Neuronal stem cell (in vitro differentiated cells): ENCODE measurements around the gene CDK1.
"Not testable (repeated sequence)": the region's sequence is repeated elsewhere in the genome, so short reads cannot be mapped to it uniquely, and the experiment has no call there.

Experiments
- DNase-seq: peaks from one replicate; pipeline ENCODE4 v3.0.0-alpha.2; 2013; ENCODE audit warnings: low spot score
- H2AFZ ChIP-seq: one replicate; pipeline ENCODE4 v1.6.1; 2013; ENCODE audit warnings: mild to moderate bottlenecking, low read length, inconsistent platforms
- H2AK5ac ChIP-seq: 2 replicates; pipeline ENCODE4 v1.6.1; 2013; ENCODE audit warnings: low read depth, mild to moderate bottlenecking, inconsistent platforms, low read length, moderate library complexity, mixed read lengths
- H2BK120ac ChIP-seq: 2 replicates; pipeline ENCODE4 v1.6.1; 2013; ENCODE audit warnings: low read depth, mild to moderate bottlenecking, inconsistent platforms, low read length, moderate library complexity, mixed read lengths
- H2BK12ac ChIP-seq: one replicate; pipeline ENCODE4 v1.6.1; 2013; ENCODE audit warnings: low read length, inconsistent platforms
- H2BK15ac ChIP-seq: 2 replicates; pipeline ENCODE4 v1.6.1; 2013; ENCODE audit warnings: mild to moderate bottlenecking, low read length, inconsistent platforms, mixed read lengths
- H2BK5ac ChIP-seq: one replicate; pipeline ENCODE4 v1.6.1; 2013; ENCODE audit warnings: inconsistent platforms, mild to moderate bottlenecking, low read length, moderate library complexity
- H3K14ac ChIP-seq: one replicate; pipeline ENCODE4 v1.6.1; 2013; ENCODE audit warnings: low read length, inconsistent platforms
- H3K18ac ChIP-seq: 2 replicates; pipeline ENCODE4 v1.6.1; 2013; ENCODE audit warnings: low read length, inconsistent platforms
- H3K23ac ChIP-seq: 2 replicates; pipeline ENCODE4 v1.6.1; 2013; ENCODE audit warnings: low read depth, mild to moderate bottlenecking, mixed read lengths, low read length, inconsistent platforms; ENCODE audit not compliant: poor library complexity
- H3K27ac ChIP-seq: replicated peaks from 3 replicates; pipeline ENCODE4 v1.5.1; 2013; ENCODE audit warnings: low read length, inconsistent platforms
- H3K27me3 ChIP-seq, 3 experiments: 2 replicates each; pipeline ENCODE4 v1.6.1; 2013; ENCODE audit warnings: low read length in 3 of 3, mild to moderate bottlenecking in 2 of 3, inconsistent platforms in 1 of 3, low read depth in 1 of 3, mixed read lengths in 1 of 3, moderate library complexity in 1 of 3; ENCODE audit not compliant: control insufficient read depth in 3 of 3, insufficient read depth in 3 of 3
- H3K36me3 ChIP-seq, 2 donors: replicated peaks in 1 of 2; 2 replicates each; pipeline ENCODE4 v1.6.1; 2013; ENCODE audit warnings: low read length in 2 of 2; ENCODE audit not compliant: control insufficient read depth in 2 of 2, insufficient read depth in 2 of 2
- H3K4ac ChIP-seq: 2 replicates; pipeline ENCODE4 v1.6.1; 2013; ENCODE audit warnings: inconsistent platforms, mild to moderate bottlenecking, low read length, moderate library complexity
- H3K4me1 ChIP-seq, 2 donors: 1 replicate in 1 of 2; 2 replicates in 1 of 2; pipeline ENCODE4 v1.6.1; 2013; ENCODE audit warnings: low read length in 2 of 2, low read depth in 1 of 2; ENCODE audit not compliant: control insufficient read depth in 2 of 2, insufficient read depth in 1 of 2
- H3K4me2 ChIP-seq: one replicate; pipeline ENCODE4 v1.6.1; 2013; ENCODE audit warnings: mild to moderate bottlenecking, low read length, inconsistent platforms; ENCODE audit not compliant: insufficient read depth, poor library complexity, severe bottlenecking
- H3K4me3 ChIP-seq, 2 donors: 2 replicates each; pipeline ENCODE4 v1.5.1; 2013; ENCODE audit warnings: low read length in 2 of 2, mild to moderate bottlenecking in 2 of 2, inconsistent platforms in 1 of 2, moderate library complexity in 1 of 2
- H3K79me1 ChIP-seq: one replicate; pipeline ENCODE4 v1.6.1; 2013; ENCODE audit warnings: low read depth, mild to moderate bottlenecking, inconsistent platforms, low read length, moderate library complexity
- H3K9ac ChIP-seq: one replicate; pipeline ENCODE4 v1.6.1; 2013; ENCODE audit warnings: mild to moderate bottlenecking, low read depth, low read length, inconsistent platforms; ENCODE audit not compliant: poor library complexity
- H3K9me3 ChIP-seq, 2 donors: replicated peaks in 1 of 2; 2 replicates each; pipeline versions ENCODE3 to v1.6.1; 2013; ENCODE audit warnings: low read length in 2 of 2, mild to moderate bottlenecking in 2 of 2, inconsistent platforms in 1 of 2, low read depth in 1 of 2, mixed read lengths in 1 of 2, moderate library complexity in 1 of 2; ENCODE audit not compliant: control insufficient read depth in 2 of 2, insufficient read depth in 1 of 2
- H4K8ac ChIP-seq: one replicate; pipeline ENCODE4 v1.6.1; 2013; ENCODE audit warnings: low read depth, mild to moderate bottlenecking, inconsistent platforms, low read length, moderate library complexity
- H4K91ac ChIP-seq: one replicate; pipeline ENCODE4 v1.6.1; 2013; ENCODE audit warnings: low read length, low read depth, mild to moderate bottlenecking, inconsistent platforms; ENCODE audit not compliant: poor library complexity
- WGBS, 2 donors: extraction: QIAGEN DNeasy Blood & Tissue Kit; methylation state at CpG; one replicate each; pipeline ENCODE4 v1.1.7; 2013; ENCODE audit warnings: missing lambda C conversion rate in 2 of 2, mixed read lengths in 1 of 2; ENCODE audit not compliant: insufficient read length in 2 of 2, insufficient replicate concordance in 1 of 2; ENCODE audit errors: extremely low coverage in 2 of 2; 5-methylcytosine and 5-hydroxymethylcytosine counted together

CDK1 gene

DNA sequence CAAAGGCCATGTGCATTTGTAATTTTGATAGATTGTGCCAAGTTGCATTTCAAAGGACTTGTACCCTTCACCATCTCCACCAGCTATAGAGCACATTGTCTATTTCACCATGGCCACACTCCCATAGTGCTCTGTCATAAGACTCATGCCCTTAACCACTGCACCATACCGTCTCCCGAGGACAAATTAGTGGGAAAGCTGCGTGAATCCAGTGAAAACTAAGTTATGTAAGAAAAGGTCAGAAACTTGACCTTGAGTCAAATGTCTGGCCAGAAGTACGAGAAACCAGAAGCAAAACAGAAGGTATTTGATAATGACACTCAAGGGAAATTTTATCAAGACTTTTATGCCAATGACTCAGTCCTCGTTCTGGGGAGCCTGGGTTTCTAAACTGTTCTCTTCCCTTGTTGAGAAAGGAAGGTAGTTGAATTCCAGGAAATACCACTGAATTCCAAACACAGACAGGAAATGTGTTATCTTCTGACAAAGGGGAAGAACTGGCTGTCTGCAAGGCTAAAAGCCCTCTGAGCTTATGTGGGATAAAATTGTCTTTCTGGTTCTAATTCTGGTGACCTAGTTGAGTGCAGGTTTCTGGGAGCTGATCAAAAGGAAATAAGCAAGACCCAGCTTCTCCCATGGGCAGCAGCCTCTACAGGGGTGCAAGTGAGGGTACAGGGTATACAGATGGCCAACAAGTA is 49.7 kb downstream of the CDK1 start:
- no peak overlapping the region for H3K27ac ChIP-seq
- H3K4me2 ChIP-seq = no peak overlapping the region
- H2BK120ac ChIP-seq = no peak overlapping the region
- H2BK5ac ChIP-seq = no peak overlapping the region
- no peak overlapping the region for H3K4me3 ChIP-seq
- H2AK5ac ChIP-seq = no peak overlapping the region
- no peak overlapping the region for H3K18ac ChIP-seq
- H3K4ac ChIP-seq = no peak overlapping the region
- no peaks in the 10 kb centered on the region for H3K27me3 ChIP-seq
- no peak overlapping the region for H3K9ac ChIP-seq
- no peak overlapping the region for H4K8ac ChIP-seq
- H3K36me3 ChIP-seq = no peaks in the 10 kb centered on the region
- no peak for DNase-seq
- H3K14ac ChIP-seq = no peak overlapping the region
- no peak overlapping the region for H3K23ac ChIP-seq
- no peaks in the 10 kb centered on the region for H3K79me1 ChIP-seq
- H2BK12ac ChIP-seq = no peak overlapping the region
- WGBS, 2 donors = no CpG with 5 or more reads among the region's 5 CpGs
- H3K9me3 ChIP-seq = peaks cover 0 to 7% of the 10 kb centered on the region in 2 donors
- no peak overlapping the region for H2BK15ac ChIP-seq
- peak overlapping the region; percentile 66 for H2AFZ ChIP-seq
- no peak overlapping the region for H4K91ac ChIP-seq
- H3K4me1 ChIP-seq = peaks cover 0 to 24% of the 10 kb centered on the region in 2 donors

DNA sequence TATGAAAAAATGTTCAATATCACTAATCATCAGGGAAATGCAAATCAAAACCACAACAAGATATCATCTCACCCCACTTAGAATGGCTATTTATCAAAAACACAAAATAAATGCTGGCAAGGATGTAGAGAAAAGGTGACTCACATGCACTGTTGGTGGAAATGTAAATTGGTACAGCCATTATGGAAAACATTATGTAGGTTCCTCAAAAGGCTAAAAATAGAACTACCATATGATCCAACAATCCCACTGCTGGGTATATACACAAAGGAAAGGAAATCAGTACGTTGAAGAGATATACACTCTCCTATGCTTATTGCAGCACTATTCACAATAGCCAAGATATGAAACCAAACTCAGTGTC is 50.2 kb downstream of the CDK1 start:
- no peak overlapping the region for H3K14ac ChIP-seq
- H4K8ac ChIP-seq = no peak overlapping the region
- no peak overlapping the region for H4K91ac ChIP-seq
- no peaks in the 10 kb centered on the region for H3K79me1 ChIP-seq
- H3K36me3 ChIP-seq = no peaks in the 10 kb centered on the region
- no peak overlapping the region for H3K23ac ChIP-seq
- H3K9me3 ChIP-seq = peaks cover 0 to 7% of the 10 kb centered on the region in 2 donors
- no peaks in the 10 kb centered on the region for H3K27me3 ChIP-seq
- H3K4ac ChIP-seq = no peak overlapping the region
- no peak overlapping the region for H3K9ac ChIP-seq
- no peak overlapping the region for H3K4me2 ChIP-seq
- WGBS, 2 donors = no CpG with 5 or more reads among the region's 1 CpG
- H2BK15ac ChIP-seq = no peak overlapping the region
- no peak overlapping the region for H2BK120ac ChIP-seq
- H3K4me1 ChIP-seq = peaks cover 0 to 20% of the 10 kb centered on the region in 2 donors
- no peak for DNase-seq
- H3K27ac ChIP-seq = no peak overlapping the region
- H2BK12ac ChIP-seq = no peak overlapping the region
- H2AK5ac ChIP-seq = no peak overlapping the region
- H2BK5ac ChIP-seq = no peak overlapping the region
- H2AFZ ChIP-seq = peak overlapping the region; percentile 66
- H3K18ac ChIP-seq = no peak overlapping the region
- H3K4me3 ChIP-seq = no peak overlapping the region

DNA sequence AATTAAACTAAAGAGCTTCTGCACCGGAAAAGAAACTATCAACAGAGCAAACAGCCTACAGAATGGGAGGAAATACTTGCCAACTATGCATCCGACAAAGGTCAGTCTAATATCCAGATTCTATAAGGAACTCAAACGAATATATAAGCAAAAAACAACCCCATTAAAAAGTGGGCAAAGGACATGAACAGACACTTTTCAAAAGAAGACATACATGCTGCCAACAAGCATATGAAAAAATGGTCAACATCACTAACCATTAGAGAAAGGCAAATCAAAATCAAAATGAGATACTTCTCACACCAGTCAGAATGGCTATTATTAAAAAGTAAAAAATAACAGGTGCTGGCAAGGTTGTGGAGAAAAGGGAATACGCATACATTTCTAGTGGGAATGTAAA is 53.9 kb downstream of the CDK1 start:
- H3K4me1 ChIP-seq = peaks cover 0 to 15% of the 10 kb centered on the region in 2 donors
- H4K91ac ChIP-seq = not testable (repeated sequence)
- no CpG with 5 or more reads among the region's 4 CpGs for WGBS, 2 donors

DNA sequence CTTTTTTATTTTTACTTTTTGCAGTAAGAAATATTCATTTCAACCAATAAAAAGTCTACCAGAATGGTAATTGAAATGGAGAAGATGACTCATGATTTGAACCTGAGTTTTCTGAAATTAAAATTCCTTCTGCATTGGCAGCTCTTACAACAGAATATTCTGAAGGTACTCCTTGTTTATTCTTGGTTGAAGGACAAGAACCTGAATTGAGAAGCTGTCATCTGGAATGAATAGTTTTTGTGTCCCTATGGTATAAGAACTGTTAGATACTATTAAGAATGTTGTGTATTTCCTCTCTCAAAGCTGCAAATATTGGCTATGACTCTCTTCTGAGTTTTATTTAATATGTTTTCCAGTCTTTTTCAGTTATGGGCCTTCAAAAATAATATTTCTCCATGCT is 56.1 kb downstream of the CDK1 start:
- no peak overlapping the region for H2BK15ac ChIP-seq

More for the DNA sequence above, 53.9 kb downstream of the CDK1 start:
- H3K4me2 ChIP-seq, H3K18ac ChIP-seq, H3K9ac ChIP-seq, H3K27me3 ChIP-seq, H2BK15ac ChIP-seq, H3K36me3 ChIP-seq, H3K9me3 ChIP-seq, H3K4me3 ChIP-seq, H2BK12ac ChIP-seq, H2AFZ ChIP-seq, H2AK5ac ChIP-seq, DNase-seq, H3K14ac ChIP-seq, H3K23ac ChIP-seq, H4K8ac ChIP-seq, H2BK5ac ChIP-seq, H2BK120ac ChIP-seq, H3K79me1 ChIP-seq, H3K4ac ChIP-seq, H3K27ac ChIP-seq: not testable (repeated sequence)

More for the DNA sequence above, 56.1 kb downstream of the CDK1 start:
- H3K36me3 ChIP-seq = no peaks in the 10 kb centered on the region
- peaks cover 0 to 3% of the 10 kb centered on the region in 2 donors for H3K4me1 ChIP-seq
- no peak overlapping the region for H3K23ac ChIP-seq
- H3K79me1 ChIP-seq = no peaks in the 10 kb centered on the region
- no peak overlapping the region for H3K14ac ChIP-seq
- H3K4me3 ChIP-seq = no peak overlapping the region
- no peak overlapping the region for H2BK12ac ChIP-seq
- no peak overlapping the region for H3K27ac ChIP-seq
- no peak overlapping the region for H2AK5ac ChIP-seq
- no peak overlapping the region for H4K91ac ChIP-seq
- no peak overlapping the region for H4K8ac ChIP-seq
- H3K27me3 ChIP-seq = no peaks in the 10 kb centered on the region
- DNase-seq = no peak
- no peak overlapping the region for H2BK120ac ChIP-seq
- H3K9ac ChIP-seq = no peak overlapping the region
- no peaks in the 10 kb centered on the region for H3K9me3 ChIP-seq
- no peak overlapping the region for H3K18ac ChIP-seq
- no peak overlapping the region for H3K4ac ChIP-seq
- H2AFZ ChIP-seq = no peak overlapping the region
- no peak overlapping the region for H2BK5ac ChIP-seq
- no peak overlapping the region for H3K4me2 ChIP-seq
